Measurements from ENCODE around the gene BUB1B.

DNA sequence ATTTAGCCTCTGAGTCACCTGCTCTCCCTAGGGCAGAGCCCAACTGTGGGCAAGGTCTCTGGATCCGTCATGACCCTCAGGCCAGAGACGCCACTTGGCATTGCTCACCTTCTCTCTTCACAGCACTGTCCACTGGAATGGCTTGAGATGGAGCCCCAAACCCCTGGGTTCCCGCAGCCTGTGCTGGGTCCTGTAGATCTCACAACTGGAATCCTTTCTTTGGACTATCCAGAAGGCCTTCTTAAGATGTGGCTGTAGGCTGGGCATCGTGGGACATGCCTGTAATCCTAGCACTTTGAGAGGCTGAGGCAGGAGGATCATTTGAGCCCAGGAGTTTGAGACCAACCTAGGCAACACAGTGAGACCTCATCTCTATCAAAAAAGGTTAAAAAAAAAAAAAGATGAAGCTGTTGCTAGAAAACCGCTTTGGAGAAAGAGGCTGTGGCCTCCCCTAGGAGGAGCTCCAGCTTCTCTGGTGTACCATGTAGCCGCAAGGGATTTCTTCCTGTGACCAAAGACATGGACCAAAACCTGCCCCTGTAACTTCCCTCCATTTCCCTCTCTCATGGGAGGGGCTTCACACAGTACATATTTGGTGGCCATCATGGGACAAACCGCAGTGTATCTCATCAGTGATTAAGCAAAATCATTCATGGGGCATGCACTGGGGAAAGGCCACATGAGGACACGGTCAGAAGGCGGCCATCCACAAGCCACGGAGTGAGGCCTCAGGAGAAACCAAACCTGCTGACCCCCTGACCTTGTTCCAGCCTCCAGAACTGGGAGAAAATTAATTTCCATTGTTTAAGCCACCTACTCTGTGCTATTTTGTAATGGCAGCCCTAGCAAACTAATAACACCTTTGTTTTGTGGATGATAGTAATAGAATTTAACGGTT, 23.3 kb upstream of the BUB1B start:
- TF ChIP-seq, protein P1, sequence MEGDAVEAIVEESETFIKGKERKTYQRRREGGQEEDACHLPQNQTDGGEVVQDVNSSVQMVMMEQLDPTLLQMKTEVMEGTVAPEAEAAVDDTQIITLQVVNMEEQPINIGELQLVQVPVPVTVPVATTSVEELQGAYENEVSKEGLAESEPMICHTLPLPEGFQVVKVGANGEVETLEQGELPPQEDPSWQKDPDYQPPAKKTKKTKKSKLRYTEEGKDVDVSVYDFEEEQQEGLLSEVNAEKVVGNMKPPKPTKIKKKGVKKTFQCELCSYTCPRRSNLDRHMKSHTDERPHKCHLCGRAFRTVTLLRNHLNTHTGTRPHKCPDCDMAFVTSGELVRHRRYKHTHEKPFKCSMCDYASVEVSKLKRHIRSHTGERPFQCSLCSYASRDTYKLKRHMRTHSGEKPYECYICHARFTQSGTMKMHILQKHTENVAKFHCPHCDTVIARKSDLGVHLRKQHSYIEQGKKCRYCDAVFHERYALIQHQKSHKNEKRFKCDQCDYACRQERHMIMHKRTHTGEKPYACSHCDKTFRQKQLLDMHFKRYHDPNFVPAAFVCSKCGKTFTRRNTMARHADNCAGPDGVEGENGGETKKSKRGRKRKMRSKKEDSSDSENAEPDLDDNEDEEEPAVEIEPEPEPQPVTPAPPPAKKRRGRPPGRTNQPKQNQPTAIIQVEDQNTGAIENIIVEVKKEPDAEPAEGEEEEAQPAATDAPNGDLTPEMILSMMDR (IDR thresholded peaks at IDR 0.05), result no peak
- no peak for TF ChIP-seq POLR2A (IDR thresholded peaks at IDR 0.05)
- no peak for TF ChIP-seq EP300 (IDR thresholded peaks at IDR 0.05; ENCODE audit: low read depth)
- no peak for TF ChIP-seq POLR2AphosphoS5 (IDR thresholded peaks at IDR 0.05)

All from transverse colon (tissue), 4 donors.